ENCODE measurements around the gene MLPH.

The MLPH gene

GRCh38 chr2:237457388-237457941 lies 29.6 kb upstream of the MLPH start:
- Histone ChIP-seq H3K4me3 (replicated peaks; ENCODE audit: insufficient read depth, low read length) (no peak overlapping the region), H3K27ac (replicated peaks) (no peak overlapping the region), H3K27me3 (ENCODE audit: insufficient read depth, poor library complexity, severe bottlenecking) (no peaks in the 10 kb centered on the region)
- TF ChIP-seq GABPA (IDR thresholded peaks at IDR 0.05; ENCODE audit: low read depth) = no peak
- no peak for DNase-seq (ENCODE audit: low read depth in 1 of 2, low spot score in 1 of 2)

- no peak for DNase-seq (ENCODE audit: low read depth in 1 of 2, low spot score in 1 of 2)
- H3K4me3 ChIP-seq (replicated peaks; ENCODE audit: insufficient read depth, low read length) = no peak overlapping the region
- TF ChIP-seq CTCF (IDR thresholded peaks at IDR 0.05; ENCODE audit: insufficient read depth, low read length) (no peak), REST (IDR thresholded peaks at IDR 0.05; ENCODE audit: insufficient replicate concordance, low read depth) (no peak), SPI1 (IDR thresholded peaks at IDR 0.05; ENCODE audit: borderline replicate concordance, low read depth) (no peak), GABPA (IDR thresholded peaks at IDR 0.05; ENCODE audit: low read depth) (no peak), POLR2AphosphoS5 (IDR thresholded peaks at IDR 0.05; ENCODE audit: low read depth) (no peak)
- no peak overlapping the region for H3K27ac ChIP-seq (replicated peaks)
- no peaks in the 10 kb centered on the region for H3K27me3 ChIP-seq (ENCODE audit: insufficient read depth, poor library complexity, severe bottlenecking)
Measured at GRCh38 chr2:237458519-237458918, 28.5 kb upstream of the MLPH start.

GRCh38 chr2:237459226-237459625 lies 27.8 kb upstream of the MLPH start:
- no peaks in the 10 kb centered on the region for H3K27me3 ChIP-seq (ENCODE audit: insufficient read depth, poor library complexity, severe bottlenecking)
- no peak for TF ChIP-seq GABPA (IDR thresholded peaks at IDR 0.05; ENCODE audit: low read depth)
- no peak for TF ChIP-seq SPI1 (IDR thresholded peaks at IDR 0.05; ENCODE audit: borderline replicate concordance, low read depth)
- no peak for TF ChIP-seq CTCF (IDR thresholded peaks at IDR 0.05; ENCODE audit: insufficient read depth, low read length)
- no peak for TF ChIP-seq REST (IDR thresholded peaks at IDR 0.05; ENCODE audit: insufficient replicate concordance, low read depth)
- TF ChIP-seq POLR2AphosphoS5 (IDR thresholded peaks at IDR 0.05; ENCODE audit: low read depth) = no peak
- H3K27ac ChIP-seq (replicated peaks) = no peak overlapping the region
- H3K4me3 ChIP-seq (replicated peaks; ENCODE audit: insufficient read depth, low read length) = no peak overlapping the region
- no peak for DNase-seq (ENCODE audit: low read depth in 1 of 2, low spot score in 1 of 2)

GRCh38 chr2:237459741-237460174 lies 27.3 kb upstream of the MLPH start:
- no peak overlapping the region for H3K27ac ChIP-seq (replicated peaks)
- no peaks in the 10 kb centered on the region for H3K27me3 ChIP-seq (ENCODE audit: insufficient read depth, poor library complexity, severe bottlenecking)
- TF ChIP-seq SPI1 (IDR thresholded peaks at IDR 0.05; ENCODE audit: borderline replicate concordance, low read depth) = no peak
- no peak for TF ChIP-seq GABPA (IDR thresholded peaks at IDR 0.05; ENCODE audit: low read depth)
- TF ChIP-seq REST (IDR thresholded peaks at IDR 0.05; ENCODE audit: insufficient replicate concordance, low read depth) = no peak
- no peak for TF ChIP-seq CTCF (IDR thresholded peaks at IDR 0.05; ENCODE audit: insufficient read depth, low read length)
- no peak for DNase-seq (ENCODE audit: low read depth in 1 of 2, low spot score in 1 of 2)
- H3K4me3 ChIP-seq (replicated peaks; ENCODE audit: insufficient read depth, low read length) = no peak overlapping the region

All from HL-60 (cell line).